Fibroblast of skin of back (primary cell): ENCODE measurements around the gene ATOSA.

ENCODE experiments used
- DNase-seq: peaks from one replicate; pipeline ENCODE4 v3.0.0-alpha.2; 2013

ATOSA gene

GRCh38 chr15:52681441-52681840, 2.3 kb upstream of the ATOSA start:
- no peak for DNase-seq

DNA sequence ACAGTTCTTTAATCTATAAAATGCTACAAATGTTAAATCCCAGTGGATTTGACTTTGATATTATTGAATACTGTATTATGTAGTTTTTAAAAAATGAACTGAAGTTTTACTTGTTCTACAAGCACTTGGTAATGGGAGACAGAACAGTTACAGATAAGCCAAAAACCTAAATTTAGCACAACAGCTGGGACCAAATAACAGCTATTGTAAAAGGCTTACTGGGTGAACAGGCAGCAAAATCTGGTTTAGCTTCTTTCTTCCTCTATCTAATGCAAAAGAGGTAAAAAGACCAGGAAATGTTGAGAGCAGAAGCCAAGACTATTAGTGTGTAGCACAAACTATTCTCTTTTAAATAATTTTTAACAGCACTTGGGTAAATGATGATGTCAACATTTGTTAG, 1.6 kb upstream of the ATOSA start:
- no peak for DNase-seq

DNA sequence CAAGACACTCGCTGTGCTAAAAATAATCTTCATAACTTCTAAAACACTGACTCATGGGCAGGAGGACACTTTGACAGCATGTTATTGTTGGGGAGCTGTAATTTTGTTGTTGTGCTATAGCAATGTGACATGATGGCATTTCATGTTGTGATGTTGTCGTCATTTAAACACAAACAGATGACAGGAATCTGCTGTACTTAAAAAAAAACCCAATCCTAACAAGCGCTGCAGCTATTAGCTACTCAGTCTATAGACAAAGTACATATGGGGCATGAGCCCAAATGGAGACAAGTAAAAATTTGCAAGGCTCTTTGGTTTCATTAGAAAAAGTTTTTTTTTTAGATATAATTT, 828 bp upstream of the ATOSA start:
- peak; percentile 35 for DNase-seq

GRCh38 chr15:52678468-52679231, 538 bp downstream of the ATOSA start:
- peak; percentile 64 for DNase-seq

DNA sequence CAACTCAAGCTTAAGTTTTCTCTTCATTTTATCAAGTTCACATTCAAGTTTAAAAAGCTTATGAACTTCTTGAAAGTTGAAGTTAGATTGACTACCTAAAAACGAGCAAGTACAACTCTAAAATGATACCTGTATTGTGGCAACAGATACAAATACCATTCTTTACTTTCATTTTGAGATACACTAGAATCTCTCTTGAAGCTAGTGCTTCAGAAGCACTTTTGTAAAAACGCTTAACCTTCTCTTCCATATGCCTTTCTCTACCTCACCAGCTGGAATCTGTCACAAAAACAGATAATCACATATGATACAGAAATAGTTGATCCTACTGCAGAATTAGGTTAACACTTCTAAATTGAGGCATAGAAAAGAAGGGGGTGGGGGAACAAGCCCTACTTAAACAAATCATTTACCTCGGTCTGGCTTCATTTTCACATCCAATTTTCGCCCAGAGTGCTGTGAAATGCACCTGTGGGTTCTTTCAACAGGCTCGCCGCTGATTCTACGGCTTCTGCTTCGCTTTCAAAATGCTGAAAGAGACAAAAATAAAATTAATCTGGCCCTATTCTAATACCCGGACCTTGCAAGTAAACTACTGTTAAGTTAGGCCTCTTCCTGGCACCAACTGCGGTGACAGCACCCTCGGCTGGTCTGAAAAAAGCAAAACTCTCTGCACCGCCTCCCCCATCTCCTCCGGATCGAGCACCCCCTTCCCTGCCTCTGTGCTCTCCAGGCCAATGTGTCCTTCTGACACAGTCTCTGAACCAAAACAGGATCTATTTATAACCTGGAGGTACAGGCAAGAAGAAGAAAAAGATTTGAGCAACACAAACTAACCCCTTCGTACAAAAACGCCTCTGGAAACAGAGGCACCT, 1.4 kb downstream of the ATOSA start:
- peak; percentile 65 for DNase-seq

DNA sequence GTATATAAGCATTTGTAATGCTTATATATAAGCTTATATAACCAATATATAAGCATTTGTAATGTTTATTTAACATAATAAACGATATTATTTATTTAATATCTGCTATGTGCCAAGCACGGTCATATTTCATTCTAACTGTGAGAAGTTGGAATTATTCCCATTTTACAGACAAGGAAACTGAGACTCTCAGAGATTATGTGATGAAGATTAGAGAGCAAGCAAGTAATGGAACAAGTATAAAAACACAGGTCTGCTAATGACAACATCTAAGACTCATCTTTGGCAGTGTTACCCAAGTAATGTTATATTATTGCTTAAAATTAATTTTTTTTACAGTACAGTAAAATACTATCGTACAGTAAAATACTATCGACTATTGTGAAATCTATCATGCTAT, 4.4 kb downstream of the ATOSA start:
- no peak for DNase-seq

GRCh38 chr15:52673734-52674133, 5.5 kb downstream of the ATOSA start:
- no peak for DNase-seq

- DNase-seq: no peak
Observed at GRCh38 chr15:52673312-52673711, 5.9 kb downstream of the ATOSA start.

GRCh38 chr15:52672661-52673060, 6.5 kb downstream of the ATOSA start:
- DNase-seq: no peak

GRCh38 chr15:52670087-52670486, 9.1 kb downstream of the ATOSA start:
- DNase-seq: no peak

DNA sequence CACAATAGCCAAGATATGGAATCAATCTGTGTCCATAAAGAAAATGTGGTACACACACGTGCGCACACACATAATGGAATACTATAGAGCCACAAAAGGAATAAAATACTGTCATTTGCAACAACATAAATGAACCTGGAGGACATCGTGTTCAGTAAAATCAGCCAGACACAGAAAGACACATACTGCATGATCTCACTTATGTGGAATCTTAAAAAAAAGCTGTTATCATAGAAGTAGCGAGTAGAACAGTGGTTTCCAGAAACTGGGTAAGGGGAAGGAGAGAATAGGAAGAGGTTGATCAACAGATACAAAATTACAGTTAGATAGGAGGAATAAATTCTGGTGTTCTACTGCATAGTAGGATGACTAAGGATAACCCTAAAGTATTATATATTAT, 11.1 kb downstream of the ATOSA start:
- no peak for DNase-seq

DNA sequence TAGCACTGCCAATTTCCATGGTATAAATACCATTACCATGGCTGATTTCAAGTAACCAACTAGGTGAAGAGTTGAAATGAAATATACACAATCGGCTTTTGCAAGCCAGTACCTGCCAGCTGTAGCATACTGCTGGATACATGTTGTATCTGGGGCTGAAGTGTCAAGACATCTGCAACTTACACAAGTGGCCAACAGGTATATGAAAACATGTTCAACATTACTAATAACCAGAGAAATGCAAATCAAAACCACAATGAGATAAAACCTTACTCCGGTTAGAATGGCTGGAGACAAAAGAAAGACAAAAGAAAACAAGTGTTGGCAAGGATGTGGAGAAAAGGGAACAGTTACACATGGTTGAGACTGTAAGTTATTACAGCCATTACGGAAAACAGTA, 11.6 kb downstream of the ATOSA start:
- no peak for DNase-seq

DNA sequence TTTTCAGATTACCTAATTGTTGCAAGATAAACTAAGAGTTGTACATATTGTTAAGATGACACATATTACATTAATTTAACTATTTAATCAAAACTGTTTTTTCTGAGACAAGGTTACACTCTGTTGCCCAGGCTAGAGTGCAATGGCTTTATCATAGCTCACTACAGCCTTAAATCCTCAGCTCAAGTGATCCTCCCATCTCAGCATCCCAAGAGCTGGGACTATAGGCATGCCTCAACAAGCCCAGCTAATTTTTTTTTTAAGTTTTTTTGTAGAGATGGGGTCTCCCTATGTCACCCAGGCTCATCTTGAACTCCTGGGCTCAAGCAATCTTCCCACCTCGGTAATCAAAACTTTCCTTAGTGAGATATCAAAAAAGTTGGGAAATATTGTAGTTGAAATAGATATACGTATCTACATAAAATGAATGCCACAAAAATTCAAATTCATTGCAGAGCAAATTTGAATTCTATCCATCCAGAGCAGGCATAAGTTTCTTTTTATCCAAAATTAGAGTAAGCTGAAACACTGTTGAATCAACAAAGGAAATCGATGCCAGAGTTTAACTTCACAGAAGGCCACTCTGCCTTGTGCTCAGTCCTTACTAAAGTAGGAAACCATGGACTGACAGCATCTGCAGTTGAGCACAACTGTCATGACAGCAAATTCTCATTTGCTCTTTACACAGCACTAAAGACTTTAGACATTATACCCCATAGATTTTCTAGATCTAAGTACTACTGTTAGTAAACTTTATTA, 15.5 kb downstream of the ATOSA start:
- DNase-seq: no peak

DNA sequence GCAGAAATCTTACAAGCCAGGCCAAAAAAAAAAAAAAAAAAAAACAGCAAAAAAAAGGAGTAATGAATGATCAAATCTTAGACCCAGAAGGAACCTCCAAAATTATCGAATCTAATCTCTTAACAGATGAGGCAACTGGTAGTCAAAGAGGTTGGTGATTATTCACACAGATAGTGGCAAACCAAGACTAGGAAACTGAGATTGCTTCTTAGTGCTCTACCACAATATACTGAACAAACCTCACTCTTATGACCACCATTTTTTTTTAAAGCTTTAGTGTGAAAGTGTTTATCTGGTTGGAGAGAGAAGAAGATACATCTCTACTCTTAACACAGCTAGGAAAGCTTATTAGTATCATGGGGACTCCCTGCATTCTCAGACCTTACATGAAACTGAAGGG, 17.3 kb downstream of the ATOSA start:
- DNase-seq: no peak

DNA sequence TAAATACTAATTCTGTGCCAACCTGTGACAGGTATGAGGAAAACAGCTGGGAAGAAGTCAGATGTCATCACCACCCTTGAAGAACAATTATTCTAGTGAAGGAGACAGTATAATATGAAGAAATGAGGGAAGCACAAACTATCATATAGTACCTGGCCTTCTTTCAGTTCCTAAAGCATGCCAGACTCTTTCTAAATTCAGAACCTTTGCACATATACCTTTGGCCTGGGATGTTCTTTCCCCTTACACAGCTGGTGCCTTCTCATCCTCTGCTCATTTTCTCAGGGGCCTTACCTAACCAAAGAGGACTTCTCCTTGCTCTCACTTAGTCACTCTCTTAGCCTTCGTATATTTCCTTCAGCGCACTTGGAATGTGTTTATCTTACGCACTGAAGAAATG, 19.0 kb downstream of the ATOSA start:
- DNase-seq: no peak

DNA sequence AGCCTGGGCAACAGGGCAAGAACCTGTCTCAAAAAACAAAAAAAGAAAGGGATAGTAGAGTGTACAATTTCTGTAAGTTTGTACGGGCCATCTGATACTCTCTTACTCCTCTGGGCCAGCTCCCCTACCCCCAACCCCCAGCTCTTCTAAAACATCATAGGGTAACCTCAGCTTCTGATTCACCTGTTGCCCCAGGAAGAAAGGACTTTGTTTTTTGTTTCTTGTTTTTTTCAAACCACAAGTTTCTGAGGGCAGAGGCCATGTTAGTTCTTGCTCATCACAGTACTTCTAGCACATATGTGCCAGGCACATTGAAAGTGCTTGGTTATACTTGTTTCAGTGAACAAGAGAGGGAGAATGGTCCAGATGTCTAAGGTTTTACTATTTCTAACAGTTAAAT, 20.2 kb downstream of the ATOSA start:
- DNase-seq: no peak

- DNase-seq: peak; percentile 91
Observed at GRCh38 chr15:52657338-52657737, 21.9 kb downstream of the ATOSA start.

- no peak for DNase-seq
Observed at GRCh38 chr15:52656412-52656811, 22.8 kb downstream of the ATOSA start.

DNA sequence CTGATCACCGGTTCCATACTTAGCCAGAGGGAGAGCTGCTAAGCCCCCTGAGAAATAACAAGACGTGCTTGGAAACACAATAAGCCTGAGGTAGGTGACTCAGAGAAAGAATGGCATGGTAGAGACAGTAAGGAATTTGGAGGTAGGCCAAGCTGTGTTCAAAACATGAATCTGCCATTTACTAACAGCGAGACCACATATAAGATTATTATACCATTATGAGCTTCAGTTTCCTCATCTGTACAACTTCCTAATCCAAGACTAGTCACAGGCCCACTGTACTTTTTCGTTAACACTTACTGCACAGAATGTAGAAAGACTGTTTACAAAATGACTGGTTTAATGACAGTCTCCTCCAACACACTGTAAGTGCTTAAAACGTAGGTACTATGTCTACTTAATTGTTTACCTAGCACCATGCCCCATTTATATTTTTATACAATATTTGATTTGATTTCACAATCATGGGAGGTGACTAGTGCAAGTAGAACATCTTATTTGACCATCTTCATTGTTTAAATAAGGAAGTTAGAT, 25.7 kb downstream of the ATOSA start:
- peak; percentile 89 for DNase-seq

DNA sequence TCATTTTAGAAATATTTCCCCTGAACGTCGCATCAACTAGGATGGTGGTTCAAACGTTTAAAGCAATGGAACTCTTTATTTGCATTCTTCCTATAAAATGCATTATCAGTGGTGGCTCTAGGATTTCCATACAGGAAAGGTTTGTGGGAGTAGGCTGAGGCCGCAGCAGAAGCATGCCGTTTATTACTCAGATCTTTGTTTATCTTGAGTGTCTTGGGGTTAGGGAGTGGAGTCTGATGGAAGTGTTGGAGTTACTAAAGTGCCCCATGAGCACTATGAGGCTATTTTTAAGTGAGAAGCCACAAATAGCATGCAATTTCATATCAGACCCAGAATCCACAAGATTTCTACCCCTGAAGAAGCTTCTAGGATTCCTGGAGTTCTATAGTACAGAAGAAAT, 26.2 kb downstream of the ATOSA start:
- DNase-seq: peak; percentile 83

DNA sequence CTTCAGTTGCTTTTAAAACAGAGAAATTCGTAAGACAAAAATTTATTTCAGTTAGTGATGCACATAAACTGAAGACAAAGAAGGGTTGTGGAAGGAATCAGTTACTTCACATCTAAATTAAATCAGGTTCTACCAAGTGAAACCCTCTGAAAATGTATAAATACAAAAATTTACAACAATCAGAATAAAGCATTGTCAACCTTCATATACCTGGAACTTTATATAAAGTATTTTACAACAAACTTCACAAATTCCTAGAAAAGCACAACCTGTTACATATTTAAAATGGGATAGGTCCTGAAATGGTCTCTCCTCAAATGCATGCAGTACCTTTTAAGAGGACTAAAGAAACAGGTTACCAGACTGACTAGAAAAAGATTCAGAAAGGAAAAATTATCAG, 26.9 kb downstream of the ATOSA start:
- no peak for DNase-seq

DNA sequence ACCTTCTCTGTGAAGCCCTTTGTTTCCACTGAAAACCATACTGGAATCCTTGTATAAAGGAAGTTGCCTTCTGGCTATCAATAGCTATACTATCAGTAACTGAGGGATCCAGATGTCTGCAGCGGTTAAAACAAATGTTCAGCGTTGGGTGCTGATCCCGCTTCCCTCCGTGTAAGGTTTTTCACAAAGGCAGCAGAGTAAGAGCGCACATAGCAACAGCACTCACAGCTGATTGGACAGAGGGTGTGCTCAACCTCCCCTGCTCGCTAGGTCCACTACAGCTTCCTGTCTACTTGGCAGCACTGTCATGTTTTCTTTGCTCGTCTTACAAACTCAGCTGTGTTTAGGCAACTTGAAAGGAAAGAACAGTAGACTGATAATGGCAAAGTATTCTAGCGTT, 27.3 kb downstream of the ATOSA start:
- DNase-seq: peak; percentile 88

DNA sequence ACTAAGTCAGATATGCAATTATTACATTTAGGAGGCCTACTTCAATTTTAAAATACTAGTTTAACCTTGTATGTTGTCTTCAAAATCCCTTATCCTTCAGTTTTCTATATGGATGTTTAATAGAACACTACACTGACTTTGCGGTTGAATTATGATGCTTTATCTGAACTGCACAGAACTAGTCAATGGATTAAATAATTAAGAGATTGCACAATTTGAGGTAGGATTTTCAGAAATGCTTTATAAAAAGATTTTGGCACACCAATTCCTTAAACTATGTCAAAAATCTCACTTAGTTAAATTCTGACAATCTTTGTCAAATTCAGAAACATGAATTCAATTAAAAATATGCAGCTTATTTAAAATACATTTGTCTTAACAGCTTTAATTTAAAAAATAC, 28.1 kb downstream of the ATOSA start:
- no peak for DNase-seq
